GM19193 (cell line): ENCODE data around the gene SYNDIG1L.

ENCODE experiments used
- POLR2A ChIP-seq: IDR thresholded peaks from 4 replicates; pipeline ENCODE4 v1.6.1; 2011; ENCODE audit not compliant: insufficient read depth, insufficient read length; ENCODE audit errors: extremely low read depth

Gene SYNDIG1L

GRCh38 chr14:74415115-74415437 lies 10.9 kb downstream of the SYNDIG1L start:
- TF ChIP-seq POLR2A, result no peak

DNA sequence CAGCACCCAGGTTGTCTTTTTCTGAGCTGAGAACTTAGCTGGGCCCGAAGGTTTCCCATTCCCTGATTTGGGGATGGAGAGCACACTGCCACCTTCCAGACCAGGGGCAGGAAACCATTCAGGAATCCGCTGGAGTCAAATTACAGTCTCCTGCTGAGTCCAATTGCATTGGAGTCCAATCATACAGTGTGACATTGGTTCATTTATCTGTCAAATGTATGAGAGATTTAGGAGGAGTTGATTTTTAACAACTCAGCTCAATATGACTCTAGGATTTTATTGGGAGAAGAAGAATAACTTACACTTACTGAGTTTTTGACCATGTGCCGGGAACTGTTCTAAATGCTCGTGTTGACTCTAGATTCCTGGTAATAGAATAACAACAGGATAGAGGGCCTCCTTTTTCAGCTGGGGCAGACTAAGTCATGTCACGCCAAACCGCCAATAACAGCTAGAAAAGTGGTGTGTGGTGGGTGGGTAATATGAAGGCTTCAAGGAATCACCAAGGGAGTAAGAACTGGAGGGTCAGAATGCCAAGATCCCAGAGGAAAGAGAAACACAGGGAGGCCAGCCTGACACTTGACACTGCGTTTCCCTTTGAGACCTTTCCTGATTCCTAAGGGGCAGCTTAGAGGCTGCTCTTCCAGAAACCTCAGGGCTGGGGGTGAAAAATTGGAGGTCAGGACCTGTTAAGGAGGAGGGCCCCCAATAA lies 11.5 kb downstream of the SYNDIG1L start:
- TF ChIP-seq POLR2A, result no peak

GRCh38 chr14:74413627-74414026 lies 12.4 kb downstream of the SYNDIG1L start:
- no peak for TF ChIP-seq POLR2A

DNA sequence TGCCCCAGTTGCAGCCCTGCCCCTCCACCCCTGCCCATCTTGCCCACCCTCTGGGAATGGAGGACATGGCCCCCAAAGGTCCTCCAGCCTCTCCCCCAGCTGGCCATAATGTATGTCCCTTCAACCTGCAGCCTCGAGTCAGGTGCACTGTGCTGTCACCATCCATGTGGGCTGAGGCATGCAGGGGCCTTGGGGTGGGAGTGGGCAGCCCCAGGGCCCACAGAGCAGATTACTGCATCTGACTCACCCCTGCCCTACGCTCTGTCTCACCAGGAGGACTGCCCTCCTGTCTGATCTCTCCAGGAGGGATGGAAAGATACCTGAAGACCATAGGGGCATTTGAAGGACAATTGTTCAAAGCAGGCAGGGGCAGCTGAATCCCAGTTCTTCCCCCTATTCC lies 13.3 kb downstream of the SYNDIG1L start:
- no peak for TF ChIP-seq POLR2A

- TF ChIP-seq POLR2A, result no peak
Measured at GRCh38 chr14:74411671-74412070, 14.3 kb downstream of the SYNDIG1L start.

DNA sequence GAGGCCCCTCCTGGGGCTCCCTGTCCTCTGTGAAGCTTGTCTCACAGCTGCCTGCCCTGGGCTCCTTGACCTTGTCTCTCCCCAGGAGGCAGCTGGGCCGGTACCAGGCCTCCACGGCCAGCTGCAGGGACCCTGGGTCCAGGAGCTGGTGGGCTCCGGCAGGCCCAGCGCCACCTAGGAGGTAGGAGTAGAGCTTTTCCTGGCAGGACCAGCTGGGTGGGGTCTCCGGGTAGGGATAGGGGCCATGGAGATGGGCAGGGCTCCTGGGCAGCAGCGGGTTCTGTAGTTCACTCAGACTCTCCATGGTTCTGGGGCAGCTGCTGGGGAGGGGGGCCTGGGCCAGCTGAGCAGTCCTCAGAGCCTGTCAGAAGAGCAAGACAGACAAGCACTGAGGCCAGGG lies 16.6 kb downstream of the SYNDIG1L start:
- no peak for TF ChIP-seq POLR2A

- TF ChIP-seq POLR2A, result no peak
Measured at GRCh38 chr14:74408870-74409269, 17.1 kb downstream of the SYNDIG1L start.

DNA sequence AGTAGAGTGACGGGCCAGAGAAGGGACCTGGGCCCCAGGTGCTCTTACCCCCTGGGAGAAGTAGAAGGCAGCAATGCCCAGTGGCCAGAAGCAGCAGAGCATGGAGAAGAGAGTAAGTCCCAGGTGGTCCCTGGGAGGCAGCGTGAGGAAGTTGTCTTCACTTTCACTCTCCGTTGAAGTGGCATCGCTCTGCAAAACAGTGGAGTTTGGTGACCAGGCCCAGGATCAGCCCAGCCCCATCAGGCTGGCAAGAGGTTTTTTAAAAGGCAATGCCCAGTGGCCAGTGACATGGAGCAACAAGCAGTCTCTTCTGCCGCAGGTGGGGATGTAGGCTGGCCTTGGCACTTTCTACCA lies 18.2 kb downstream of the SYNDIG1L start:
- TF ChIP-seq POLR2A, result no peak

GRCh38 chr14:74407021-74407800 lies 18.8 kb downstream of the SYNDIG1L start:
- no peak for TF ChIP-seq POLR2A

DNA sequence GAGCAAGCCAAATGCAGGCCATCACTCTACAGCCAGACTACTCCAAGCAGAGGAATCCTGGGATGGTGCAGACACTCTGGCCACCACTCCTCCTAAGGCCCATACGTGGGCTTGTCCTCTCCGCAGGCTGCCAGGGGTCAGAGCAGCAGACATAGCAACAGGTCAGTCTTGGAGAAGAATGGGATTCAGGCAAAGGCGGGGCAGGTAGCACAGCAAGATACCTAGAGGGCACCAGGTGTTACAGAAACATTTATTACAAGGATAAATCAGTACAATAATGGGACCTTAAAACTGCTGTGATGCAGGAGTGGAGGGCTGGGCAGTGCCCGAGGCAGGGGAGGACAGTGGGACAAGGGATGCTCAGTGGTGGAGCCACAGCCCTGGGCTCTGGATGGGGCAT lies 20.3 kb downstream of the SYNDIG1L start:
- TF ChIP-seq POLR2A, result no peak

DNA sequence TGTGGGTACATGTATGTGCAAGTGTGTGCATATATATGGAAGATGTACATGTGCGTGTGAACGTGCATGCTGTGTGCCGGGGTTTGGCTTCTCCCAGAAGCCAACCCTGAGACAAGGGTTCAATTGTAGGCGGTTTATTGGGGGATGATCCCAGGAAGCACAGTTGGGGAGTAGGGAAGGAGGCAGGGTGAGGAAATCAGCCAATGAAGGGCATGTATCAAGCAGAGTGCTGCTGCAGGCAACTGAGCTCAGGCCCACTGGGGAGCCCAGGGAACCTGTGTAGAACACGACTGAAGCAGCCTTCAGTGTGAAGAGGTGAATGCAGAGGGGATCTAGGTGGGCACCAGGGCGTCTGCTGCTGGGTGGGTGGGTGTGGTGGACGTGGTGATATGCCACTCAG lies 21.6 kb downstream of the SYNDIG1L start:
- no peak for TF ChIP-seq POLR2A

- no peak for TF ChIP-seq POLR2A
Measured at GRCh38 chr14:74403619-74404417, 22.2 kb downstream of the SYNDIG1L start.

DNA sequence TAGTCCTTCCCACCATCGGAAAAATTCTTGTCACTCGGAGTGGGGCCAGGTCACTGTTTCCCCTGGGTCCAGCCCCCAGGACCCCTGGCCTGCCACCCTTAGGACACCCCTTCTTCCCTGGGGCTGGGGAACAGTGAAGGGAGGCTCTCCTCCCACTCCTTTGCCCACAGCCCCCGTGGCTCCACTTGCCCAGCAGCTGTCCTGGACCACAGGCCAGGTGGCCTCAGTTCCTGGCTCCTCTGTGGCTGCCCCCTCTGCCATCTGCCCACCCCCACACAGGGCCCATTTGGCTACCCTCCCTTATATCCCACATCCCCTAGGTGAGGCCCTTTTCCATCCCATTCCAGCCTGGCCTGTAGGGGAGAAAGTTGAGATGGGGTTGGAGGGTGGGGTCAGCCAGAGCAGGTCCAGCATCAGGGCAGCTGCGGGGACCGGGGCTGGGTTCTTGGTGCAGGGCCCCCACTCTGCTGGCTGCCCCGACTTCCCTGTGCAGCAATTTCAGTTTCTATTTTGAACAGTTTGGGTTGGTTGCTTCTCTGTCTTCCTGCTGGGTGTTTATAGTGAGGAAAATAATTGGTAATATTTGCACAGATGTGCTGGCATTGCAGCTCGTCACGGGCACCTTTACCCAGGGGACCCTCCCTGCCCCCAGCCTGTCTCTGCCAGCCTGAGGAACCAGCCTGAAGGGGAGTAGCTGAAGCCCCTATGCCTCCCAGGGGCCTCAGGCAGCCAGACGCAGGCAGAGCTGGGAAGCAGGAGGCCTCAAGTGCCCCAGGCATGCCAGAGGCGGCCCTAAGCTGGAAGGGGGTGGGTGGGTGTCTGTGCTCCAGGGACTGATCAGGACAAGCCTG lies 23.4 kb downstream of the SYNDIG1L start:
- TF ChIP-seq POLR2A, result no peak

GRCh38 chr14:74401504-74402241 lies 24.3 kb downstream of the SYNDIG1L start:
- TF ChIP-seq POLR2A, result peak; percentile 56
